Nephron progenitor cell (in vitro differentiated cells): ENCODE data around the gene MAG.

Source experiments
- DNase-seq: peaks from one replicate; pipeline ENCODE4 v3.0.0; 2021
- H3K27ac Mint-ChIP-seq: 2 replicates; pipeline ENCODE4 v1.8.0; 2021; ENCODE audit warnings: mild to moderate bottlenecking, moderate library complexity, mixed read lengths
- H3K27me3 Mint-ChIP-seq: 2 replicates; pipeline ENCODE4 v1.8.0; 2021; ENCODE audit warnings: mild to moderate bottlenecking, low read depth, mixed read lengths; ENCODE audit not compliant: poor library complexity
- H3K36me3 Mint-ChIP-seq: 2 replicates; pipeline ENCODE4 v1.8.0; 2021; ENCODE audit warnings: low read depth, mixed read lengths
- H3K4me1 Mint-ChIP-seq: 2 replicates; pipeline ENCODE4 v1.8.0; 2021; ENCODE audit warnings: mixed read lengths
- H3K4me3 Mint-ChIP-seq: 2 replicates; pipeline ENCODE4 v1.8.0; 2021; ENCODE audit warnings: mild to moderate bottlenecking, moderate library complexity, mixed read lengths
- H3K9me3 Mint-ChIP-seq: 2 replicates; pipeline ENCODE4 v1.8.0; 2021; ENCODE audit warnings: mild to moderate bottlenecking, moderate library complexity, mixed read lengths
- CTCF ChIP-seq: fragments of 200-600 bp; sonication (generic); IDR thresholded peaks from 2 replicates; pipeline ENCODE4 v1.5.0; 2021; ENCODE audit warnings: antibody characterized with exemption

The MAG gene

DNA sequence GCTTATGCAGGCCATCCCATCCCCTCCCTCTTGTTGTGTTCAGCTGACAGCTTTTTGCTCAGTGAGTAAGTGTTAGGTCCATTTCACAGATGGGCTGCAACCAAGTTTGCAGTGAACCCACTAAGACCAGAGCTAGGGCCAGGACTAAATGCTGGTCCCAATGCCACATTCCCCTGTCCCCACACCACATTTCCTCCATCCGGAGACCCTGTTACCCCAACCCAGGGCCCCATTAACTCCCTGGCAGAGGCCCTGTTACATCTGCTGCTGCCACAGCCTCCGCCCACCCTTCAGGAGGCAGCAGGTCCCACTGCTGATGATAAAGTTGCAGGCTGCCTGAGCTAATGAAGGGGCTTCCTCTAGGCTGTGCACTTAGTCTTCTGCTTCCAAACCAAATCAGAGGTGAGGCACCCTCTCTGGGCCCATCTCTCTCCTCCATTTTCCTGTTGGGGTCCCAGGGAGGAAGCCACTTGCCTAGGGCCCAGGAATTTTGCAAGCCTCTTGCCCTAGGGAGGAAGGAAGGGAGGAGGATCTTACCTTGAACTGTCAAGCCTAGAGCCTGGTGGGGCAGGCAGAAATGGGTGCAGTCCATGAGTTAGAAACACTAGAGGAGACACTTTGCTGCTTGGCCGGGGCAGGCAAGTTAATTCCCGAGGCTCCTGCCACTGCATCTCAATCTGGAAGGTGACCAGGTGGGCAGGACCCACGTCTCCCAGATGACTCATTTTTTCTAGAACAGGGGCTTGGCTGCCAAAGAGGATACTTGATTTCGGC, 26.6 kb upstream of the MAG start:
- DNase-seq = no peak
- TF ChIP-seq CTCF = no peak
- H3K36me3 Mint-ChIP-seq = peaks cover 13% of the 10 kb centered on the region
- peak overlapping the region; percentile 75 for H3K27ac Mint-ChIP-seq
- no peaks in the 10 kb centered on the region for H3K9me3 Mint-ChIP-seq
- H3K4me3 Mint-ChIP-seq = peak overlapping the region; percentile 71
- H3K4me1 Mint-ChIP-seq = peaks cover 46% of the 10 kb centered on the region
- no peaks in the 10 kb centered on the region for H3K27me3 Mint-ChIP-seq

GRCh38 chr19:35265900-35266519, 26.0 kb upstream of the MAG start:
- Mint-ChIP-seq H3K27me3 (no peaks in the 10 kb centered on the region), H3K36me3 (peaks cover 15% of the 10 kb centered on the region), H3K27ac (peak overlapping the region; percentile 75), H3K9me3 (no peaks in the 10 kb centered on the region), H3K4me1 (peaks cover 44% of the 10 kb centered on the region), H3K4me3 (peak overlapping the region; percentile 71)
- TF ChIP-seq CTCF = no peak
- DNase-seq = no peak

- no peak for TF ChIP-seq CTCF
- H3K36me3 Mint-ChIP-seq = peaks cover 22% of the 10 kb centered on the region
- no peaks in the 10 kb centered on the region for H3K27me3 Mint-ChIP-seq
- peak; percentile 26 for DNase-seq
- peak overlapping the region; percentile 95 for H3K4me3 Mint-ChIP-seq
- no peaks in the 10 kb centered on the region for H3K9me3 Mint-ChIP-seq
- peaks cover 41% of the 10 kb centered on the region for H3K4me1 Mint-ChIP-seq
- no peak overlapping the region for H3K27ac Mint-ChIP-seq
Observed at GRCh38 chr19:35266520-35267352, 25.2 kb upstream of the MAG start.

- H3K36me3 Mint-ChIP-seq = peaks cover 26% of the 10 kb centered on the region
- DNase-seq = peak; percentile 57
- H3K4me1 Mint-ChIP-seq = peaks cover 47% of the 10 kb centered on the region
- no peaks in the 10 kb centered on the region for H3K27me3 Mint-ChIP-seq
- H3K27ac Mint-ChIP-seq = peak overlapping the region; percentile 95
- TF ChIP-seq CTCF = no peak
- H3K9me3 Mint-ChIP-seq = no peaks in the 10 kb centered on the region
- peak overlapping the region; percentile 95 for H3K4me3 Mint-ChIP-seq
Observed at GRCh38 chr19:35267353-35267817, 24.6 kb upstream of the MAG start.

- Mint-ChIP-seq H3K36me3 (peaks cover 27% of the 10 kb centered on the region), H3K4me1 (peaks cover 49% of the 10 kb centered on the region), H3K27ac (peak overlapping the region; percentile 95), H3K9me3 (no peaks in the 10 kb centered on the region), H3K4me3 (peak overlapping the region; percentile 95), H3K27me3 (no peaks in the 10 kb centered on the region)
- DNase-seq = peak; percentile 76
- TF ChIP-seq CTCF = no peak
Observed at GRCh38 chr19:35267818-35268535, 24.0 kb upstream of the MAG start.
